GM18520 (cell line): ENCODE measurements around the gene ITGB3BP.
"Not testable (repeated sequence)": the region's sequence is repeated elsewhere in the genome, so short reads cannot be mapped to it uniquely, and the experiment has no call there.

Source experiments
- ATAC-seq: cut with Tn5 transposase; IDR thresholded peaks from one replicate; pipeline ENCODE4 v1.9.1; 2021; ENCODE audit not compliant: unreplicated experiment

ITGB3BP gene

DNA sequence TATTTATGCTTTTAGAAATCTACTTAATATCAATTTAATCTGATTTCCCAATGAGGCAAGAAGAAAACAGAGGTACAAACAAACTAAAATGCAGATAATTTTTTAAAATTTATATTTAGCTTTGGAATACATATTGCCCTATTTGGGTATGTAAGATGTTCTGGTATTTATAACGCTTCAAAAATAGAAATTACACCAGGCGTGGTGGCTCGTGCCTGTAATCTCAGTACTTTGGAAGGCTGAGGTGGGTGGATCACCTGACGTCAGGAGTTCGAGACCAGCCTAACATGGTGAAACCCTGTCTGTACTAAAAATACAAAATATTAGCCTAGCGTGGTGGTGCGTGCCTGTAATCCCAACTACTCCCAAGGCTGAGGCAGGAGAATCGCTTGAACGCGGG, 13.3 kb downstream of the ITGB3BP start:
- no peak for ATAC-seq

- ATAC-seq, result no peak
Measured at GRCh38 chr1:63506782-63507181, 16.2 kb downstream of the ITGB3BP start.

DNA sequence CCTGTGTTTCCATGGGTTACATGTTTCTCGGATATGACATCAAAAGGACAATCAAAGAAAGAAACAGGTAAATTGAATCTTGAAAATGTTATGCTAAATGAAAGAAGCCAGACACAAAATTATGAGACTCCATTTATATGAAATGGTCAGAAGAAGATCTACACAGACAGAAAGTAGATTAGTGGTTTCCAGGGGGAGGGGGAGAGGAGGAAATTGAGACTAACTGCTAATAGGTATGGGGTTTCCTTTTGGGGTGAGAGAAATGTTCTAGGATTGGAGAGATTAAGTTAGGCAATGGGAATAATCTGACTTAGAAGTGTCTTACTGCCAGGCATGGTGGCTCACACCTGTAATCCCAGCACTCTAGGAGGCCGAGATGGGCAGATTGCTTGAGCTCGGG, 21.8 kb downstream of the ITGB3BP start:
- no peak for ATAC-seq

DNA sequence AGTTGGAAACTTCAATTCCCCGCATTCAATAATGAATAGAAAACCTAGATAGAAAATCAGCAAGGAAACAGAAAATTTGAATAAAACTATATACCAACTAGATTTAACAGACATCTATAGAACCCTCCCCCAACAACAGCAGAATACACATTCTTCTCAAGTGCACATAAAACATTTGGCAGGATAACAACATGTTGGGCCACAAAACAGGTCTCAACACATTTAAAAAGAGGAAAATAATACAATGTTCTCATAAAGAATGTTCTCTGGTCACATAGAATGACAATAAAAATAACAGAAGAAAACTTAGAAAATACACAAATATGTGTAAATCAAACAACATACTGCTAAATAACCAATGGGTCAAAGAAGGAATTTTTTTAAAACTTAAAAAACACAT, 24.9 kb downstream of the ITGB3BP start:
- ATAC-seq, result no peak

GRCh38 chr1:63497577-63497976, 25.4 kb downstream of the ITGB3BP start:
- ATAC-seq, result no peak

- ATAC-seq, result no peak
Measured at GRCh38 chr1:63487336-63488065, 35.5 kb downstream of the ITGB3BP start.

GRCh38 chr1:63486629-63487028, 36.4 kb downstream of the ITGB3BP start:
- no peak for ATAC-seq

GRCh38 chr1:63480057-63480456, 43.0 kb downstream of the ITGB3BP start:
- no peak for ATAC-seq

GRCh38 chr1:63475761-63476160, 47.3 kb downstream of the ITGB3BP start:
- ATAC-seq, result no peak

GRCh38 chr1:63468683-63469082, 54.3 kb downstream of the ITGB3BP start:
- not testable (repeated sequence) for ATAC-seq

DNA sequence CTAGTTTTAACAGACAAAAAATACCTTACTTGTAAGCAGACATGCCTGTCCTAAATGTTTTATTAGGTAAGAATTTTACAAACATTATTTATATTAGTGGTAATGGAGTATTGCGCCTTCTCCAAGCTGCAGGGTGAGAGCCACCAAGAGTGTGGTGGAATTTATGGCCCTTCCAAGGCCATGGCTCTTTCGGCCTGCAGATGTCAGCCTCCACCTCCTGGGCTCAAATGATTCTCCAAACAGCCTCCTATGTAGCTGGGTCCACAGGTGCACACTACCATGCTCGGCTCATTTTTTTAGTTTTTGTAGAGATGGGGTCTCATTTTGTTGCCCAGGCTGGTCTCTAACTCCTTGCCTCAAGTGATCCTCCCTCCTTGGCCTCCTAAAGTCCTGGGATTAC, 56.3 kb downstream of the ITGB3BP start:
- no peak for ATAC-seq

DNA sequence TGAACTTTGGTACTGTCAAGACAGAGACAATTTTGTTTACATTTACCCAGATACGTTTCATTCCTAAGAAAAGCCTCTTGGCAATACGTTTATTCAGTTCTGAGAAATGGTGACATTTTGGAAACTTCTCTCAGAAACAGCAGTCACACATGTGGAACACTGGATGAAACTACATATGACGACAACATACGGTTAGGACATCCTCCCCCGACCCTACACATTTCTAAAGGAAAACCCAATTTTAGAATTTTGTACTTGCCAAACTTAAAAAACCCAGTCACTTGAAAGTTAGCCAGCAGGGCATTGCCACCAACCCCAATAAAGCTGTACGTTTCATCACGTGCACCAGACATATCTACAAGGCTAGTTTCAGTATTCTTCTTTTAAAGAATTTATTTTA, 56.8 kb downstream of the ITGB3BP start:
- ATAC-seq, result no peak

DNA sequence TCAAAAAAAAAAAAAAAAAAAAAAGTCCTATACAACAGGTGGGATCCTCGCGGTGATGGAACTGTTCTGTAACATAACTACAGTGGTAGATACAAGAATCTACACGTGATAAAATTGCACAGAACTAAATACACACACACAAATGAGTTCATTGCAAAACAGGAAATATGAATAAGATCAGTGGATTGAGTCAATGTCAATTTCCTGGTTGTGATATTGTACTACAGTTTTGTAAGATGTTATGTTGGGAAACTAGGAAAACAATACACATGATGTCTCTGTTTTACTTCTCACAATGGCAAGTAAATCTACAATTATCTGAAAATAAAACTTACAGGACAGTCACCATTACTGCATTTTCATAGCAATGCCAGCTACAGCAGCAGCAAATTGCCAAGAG, 59.8 kb downstream of the ITGB3BP start:
- ATAC-seq, result no peak

DNA sequence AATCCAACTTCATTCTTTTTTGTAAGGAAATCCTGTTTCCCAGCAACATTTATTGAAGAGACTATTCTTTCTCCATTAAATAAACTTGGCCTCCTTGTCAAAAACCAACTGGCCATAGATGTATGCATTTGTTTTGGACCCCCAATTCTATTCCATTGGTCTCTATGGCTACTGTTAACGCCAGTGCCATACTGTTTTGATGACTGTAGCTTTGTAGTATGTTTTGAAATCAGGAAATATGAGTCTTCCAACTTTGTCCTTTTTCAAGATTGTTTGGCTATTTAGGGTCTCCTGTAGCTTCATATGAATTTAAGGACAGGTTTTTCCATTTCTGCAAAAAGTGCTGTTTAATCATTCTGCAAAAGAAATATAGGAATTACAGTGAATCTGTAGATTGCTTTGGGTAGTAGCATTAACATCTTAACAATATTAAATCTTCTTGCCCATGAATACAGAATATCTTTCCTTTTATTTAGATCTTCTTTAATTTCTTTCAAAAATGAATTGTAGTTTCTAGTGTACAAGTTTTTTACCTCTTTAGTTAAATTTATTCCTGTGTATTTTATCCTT, 61.3 kb downstream of the ITGB3BP start:
- no peak for ATAC-seq

GRCh38 chr1:63458750-63459149, 64.3 kb downstream of the ITGB3BP start:
- no peak for ATAC-seq

- ATAC-seq, result no peak
Measured at GRCh38 chr1:63454269-63454668, 68.8 kb downstream of the ITGB3BP start.

DNA sequence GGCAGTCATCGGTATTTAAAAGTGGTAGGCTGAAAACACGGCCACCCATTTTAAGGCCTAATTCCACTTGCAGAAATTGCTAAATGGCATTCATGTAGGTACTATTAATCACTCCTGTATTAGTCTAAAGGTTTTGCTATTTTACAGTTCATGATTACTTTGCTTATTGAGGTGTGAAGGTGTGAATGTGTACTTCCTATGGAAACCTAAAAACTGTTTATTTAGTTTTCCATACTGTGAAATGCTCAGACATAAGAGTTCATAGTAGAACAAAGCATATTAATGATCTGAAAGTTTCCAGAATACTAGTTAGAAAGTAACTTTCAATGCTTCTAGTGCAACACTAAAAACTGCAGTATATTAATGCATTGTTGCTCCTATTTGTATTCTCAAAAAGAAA, 69.8 kb downstream of the ITGB3BP start:
- ATAC-seq, result no peak

DNA sequence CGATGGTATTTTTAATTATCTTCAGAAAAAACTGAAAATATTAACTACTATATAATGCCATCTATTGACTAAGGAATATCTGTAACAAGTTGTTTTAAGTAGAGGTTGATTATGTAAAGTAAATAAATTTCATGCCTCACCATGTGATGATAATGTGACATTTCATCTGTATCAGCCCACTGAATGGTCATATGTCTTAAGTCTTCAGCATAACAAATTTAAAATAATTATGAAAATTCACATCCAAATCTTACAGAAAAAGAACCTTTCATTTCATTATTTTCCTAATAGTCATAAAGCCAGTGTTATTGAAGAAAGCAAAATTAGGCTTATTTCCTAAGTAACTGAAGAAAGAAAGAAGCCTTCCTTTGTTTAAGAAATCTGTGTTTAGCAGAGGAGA, 72.6 kb downstream of the ITGB3BP start:
- ATAC-seq, result no peak

GRCh38 chr1:63448731-63449246, 74.2 kb downstream of the ITGB3BP start:
- ATAC-seq, result no peak

DNA sequence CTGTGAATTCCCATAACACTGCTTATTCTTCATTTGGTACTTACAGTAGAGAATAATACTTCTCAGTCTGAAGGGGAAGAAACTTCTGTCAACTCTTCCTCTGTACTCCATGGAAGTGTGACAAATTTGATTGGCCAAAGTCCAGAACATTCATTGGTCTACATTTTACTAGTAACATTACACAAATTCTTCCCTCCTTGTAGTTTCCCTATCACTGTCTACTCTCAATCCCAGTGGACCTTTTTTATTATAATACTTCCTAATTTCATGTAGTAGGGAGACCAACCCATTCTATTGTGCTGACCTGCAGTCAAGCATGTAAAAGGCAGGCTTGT, 80.9 kb downstream of the ITGB3BP start:
- ATAC-seq, result no peak

GRCh38 chr1:63435161-63435560, 87.9 kb downstream of the ITGB3BP start:
- no peak for ATAC-seq

GRCh38 chr1:63429281-63429680, 93.7 kb downstream of the ITGB3BP start:
- no peak for ATAC-seq

GRCh38 chr1:63428815-63429214, 94.2 kb downstream of the ITGB3BP start:
- no peak for ATAC-seq
